KMS-11 (cell line): ENCODE measurements around the gene NPHP4.

Experiments used
- H2AFZ ChIP-seq: fragments of 200-600 bp; sonication (generic); 2 replicates; pipeline ENCODE4 v1.6.1; 2016; ENCODE audit warnings: antibody characterized with exemption, mixed run types, low read depth
- H3K27ac ChIP-seq: fragments of 200-600 bp; sonication (generic); 2 replicates; pipeline ENCODE4 v1.6.1; 2016; ENCODE audit warnings: mild to moderate bottlenecking, mixed run types
- H3K27me3 ChIP-seq: fragments of 200-600 bp; sonication (generic); 2 replicates; pipeline ENCODE4 v1.6.1; 2017; ENCODE audit warnings: mild to moderate bottlenecking, low read depth, mixed run types, moderate library complexity; ENCODE audit not compliant: insufficient read depth
- H3K36me3 ChIP-seq: fragments of 200-600 bp; sonication (generic); 2 replicates; pipeline ENCODE4 v1.6.1; 2017; ENCODE audit warnings: mild to moderate bottlenecking, mixed run types; ENCODE audit not compliant: insufficient read depth
- H3K4me1 ChIP-seq: fragments of 200-600 bp; sonication (generic); 2 replicates; pipeline ENCODE4 v1.6.1; 2016; ENCODE audit warnings: mild to moderate bottlenecking, low read depth, mixed run types; ENCODE audit not compliant: poor library complexity, severe bottlenecking
- H3K4me2 ChIP-seq: fragments of 200-600 bp; sonication (generic); 2 replicates; pipeline ENCODE4 v1.7.0; 2016; ENCODE audit warnings: mild to moderate bottlenecking, mixed run types
- H3K4me3 ChIP-seq: fragments of 200-600 bp; sonication (generic); IDR thresholded peaks from 2 replicates; pipeline ENCODE4 v1.6.1; 2017; ENCODE audit warnings: low read depth, low read length, mixed read lengths; ENCODE audit not compliant: insufficient read depth
- H3K79me2 ChIP-seq: fragments of 200-600 bp; sonication (generic); 2 replicates; pipeline ENCODE4 v1.6.1; 2016; ENCODE audit warnings: low read depth, mixed run types; ENCODE audit not compliant: insufficient read depth
- H3K9ac ChIP-seq: fragments of 200-600 bp; sonication (generic); 2 replicates; pipeline ENCODE4 v1.6.1; 2016; ENCODE audit warnings: mild to moderate bottlenecking, mixed run types
- H4K20me1 ChIP-seq: fragments of 200-600 bp; sonication (generic); 2 replicates; pipeline ENCODE4 v1.6.1; 2016; ENCODE audit warnings: mild to moderate bottlenecking, mixed run types; ENCODE audit not compliant: insufficient read depth
- TF ChIP-seq, protein P1 (sequence below): fragments of 200-600 bp; sonication (generic); conservative IDR thresholded peaks from 2 replicates; pipeline ENCODE4 v1.6.1; 2017; ENCODE audit warnings: low read depth, mild to moderate bottlenecking, antibody characterized with exemption, low read length, moderate library complexity, mixed read lengths

Gene NPHP4

DNA sequence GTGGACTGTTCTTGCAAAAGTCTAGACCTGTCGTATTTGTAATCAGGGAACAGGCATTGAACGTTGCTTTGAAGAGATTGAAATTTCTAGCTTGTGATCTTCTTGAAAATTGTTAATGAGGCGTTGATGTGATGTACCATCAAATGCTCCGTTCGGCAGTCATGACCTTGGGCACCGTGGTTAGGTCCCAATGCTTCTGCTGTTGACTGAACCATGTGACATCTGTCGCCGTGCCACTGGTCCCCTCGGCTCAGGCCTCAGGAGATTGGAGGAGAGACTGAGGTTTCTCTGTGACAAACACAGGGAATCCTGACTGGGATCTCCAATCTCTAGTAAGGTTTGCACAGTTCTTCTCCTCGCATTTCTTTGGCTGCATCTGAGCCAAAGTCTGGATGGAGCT, 35.4 kb upstream of the NPHP4 start:
- H4K20me1 ChIP-seq = peaks cover 8% of the 10 kb centered on the region; the same call in 1 of the 2 replicates
- peak overlapping the region; percentile 95 for H3K4me2 ChIP-seq
- TF ChIP-seq, protein P1, sequence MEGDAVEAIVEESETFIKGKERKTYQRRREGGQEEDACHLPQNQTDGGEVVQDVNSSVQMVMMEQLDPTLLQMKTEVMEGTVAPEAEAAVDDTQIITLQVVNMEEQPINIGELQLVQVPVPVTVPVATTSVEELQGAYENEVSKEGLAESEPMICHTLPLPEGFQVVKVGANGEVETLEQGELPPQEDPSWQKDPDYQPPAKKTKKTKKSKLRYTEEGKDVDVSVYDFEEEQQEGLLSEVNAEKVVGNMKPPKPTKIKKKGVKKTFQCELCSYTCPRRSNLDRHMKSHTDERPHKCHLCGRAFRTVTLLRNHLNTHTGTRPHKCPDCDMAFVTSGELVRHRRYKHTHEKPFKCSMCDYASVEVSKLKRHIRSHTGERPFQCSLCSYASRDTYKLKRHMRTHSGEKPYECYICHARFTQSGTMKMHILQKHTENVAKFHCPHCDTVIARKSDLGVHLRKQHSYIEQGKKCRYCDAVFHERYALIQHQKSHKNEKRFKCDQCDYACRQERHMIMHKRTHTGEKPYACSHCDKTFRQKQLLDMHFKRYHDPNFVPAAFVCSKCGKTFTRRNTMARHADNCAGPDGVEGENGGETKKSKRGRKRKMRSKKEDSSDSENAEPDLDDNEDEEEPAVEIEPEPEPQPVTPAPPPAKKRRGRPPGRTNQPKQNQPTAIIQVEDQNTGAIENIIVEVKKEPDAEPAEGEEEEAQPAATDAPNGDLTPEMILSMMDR = no peak
- no peak overlapping the region for H2AFZ ChIP-seq
- H3K27me3 ChIP-seq = no peaks in the 10 kb centered on the region
- no peak overlapping the region for H3K9ac ChIP-seq
- peaks cover 51% of the 10 kb centered on the region for H3K4me1 ChIP-seq
- no peak overlapping the region for H3K27ac ChIP-seq
- peaks cover 65% of the 10 kb centered on the region for H3K79me2 ChIP-seq
- H3K4me3 ChIP-seq = no peak overlapping the region
- no peaks in the 10 kb centered on the region; the same call in 1 of the 2 replicates for H3K36me3 ChIP-seq

DNA sequence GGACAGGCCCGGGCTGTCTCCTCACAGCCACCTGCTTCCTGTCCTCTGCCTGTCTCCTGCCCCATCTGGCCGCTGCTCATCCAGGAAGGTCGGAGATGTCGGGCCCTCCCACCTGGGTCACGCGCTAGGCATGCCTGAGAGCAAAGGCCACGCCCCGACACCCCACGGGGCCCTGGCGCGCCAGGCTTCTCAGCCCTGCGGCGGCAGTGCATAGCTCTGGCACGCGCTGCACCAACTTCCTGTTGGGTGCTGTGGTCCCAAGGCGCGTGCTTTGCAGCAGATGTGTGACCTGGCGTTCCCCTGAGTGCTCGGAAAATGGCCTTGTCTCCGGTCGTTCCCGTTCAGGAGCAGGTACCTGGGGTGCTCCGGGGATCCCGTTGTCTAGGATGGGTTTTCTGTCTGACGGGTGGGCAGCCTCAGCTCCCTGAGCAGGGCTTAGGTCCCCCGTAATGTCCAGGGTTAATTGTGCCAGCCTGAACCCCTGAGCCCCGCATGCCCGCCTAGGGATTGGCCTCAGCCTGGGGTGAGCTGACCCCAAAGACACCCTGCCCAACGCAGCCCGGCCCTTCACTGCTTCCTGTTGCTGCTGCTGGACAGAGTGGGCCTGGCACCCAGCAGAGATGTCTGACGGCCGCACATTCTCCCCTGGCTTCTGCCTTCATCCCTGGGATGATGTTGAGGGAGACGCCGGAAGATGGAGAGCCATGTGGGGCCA, 34.0 kb upstream of the NPHP4 start:
- Histone ChIP-seq H4K20me1 (peaks cover under 1% of the 10 kb centered on the region; the same call in 1 of the 2 replicates), H3K4me1 (peaks cover 51% of the 10 kb centered on the region), H3K27me3 (no peaks in the 10 kb centered on the region), H3K4me2 (peak overlapping the region; percentile 95), H3K27ac (peak overlapping the region; percentile 61), H2AFZ (peak overlapping the region; percentile 13), H3K9ac (peak overlapping the region; percentile 68), H3K4me3 (peak overlapping the region; percentile 9), H3K36me3 (no peaks in the 10 kb centered on the region; the same call in 1 of the 2 replicates), H3K79me2 (peaks cover 51% of the 10 kb centered on the region)
- TF ChIP-seq, protein P1 = no peak

DNA sequence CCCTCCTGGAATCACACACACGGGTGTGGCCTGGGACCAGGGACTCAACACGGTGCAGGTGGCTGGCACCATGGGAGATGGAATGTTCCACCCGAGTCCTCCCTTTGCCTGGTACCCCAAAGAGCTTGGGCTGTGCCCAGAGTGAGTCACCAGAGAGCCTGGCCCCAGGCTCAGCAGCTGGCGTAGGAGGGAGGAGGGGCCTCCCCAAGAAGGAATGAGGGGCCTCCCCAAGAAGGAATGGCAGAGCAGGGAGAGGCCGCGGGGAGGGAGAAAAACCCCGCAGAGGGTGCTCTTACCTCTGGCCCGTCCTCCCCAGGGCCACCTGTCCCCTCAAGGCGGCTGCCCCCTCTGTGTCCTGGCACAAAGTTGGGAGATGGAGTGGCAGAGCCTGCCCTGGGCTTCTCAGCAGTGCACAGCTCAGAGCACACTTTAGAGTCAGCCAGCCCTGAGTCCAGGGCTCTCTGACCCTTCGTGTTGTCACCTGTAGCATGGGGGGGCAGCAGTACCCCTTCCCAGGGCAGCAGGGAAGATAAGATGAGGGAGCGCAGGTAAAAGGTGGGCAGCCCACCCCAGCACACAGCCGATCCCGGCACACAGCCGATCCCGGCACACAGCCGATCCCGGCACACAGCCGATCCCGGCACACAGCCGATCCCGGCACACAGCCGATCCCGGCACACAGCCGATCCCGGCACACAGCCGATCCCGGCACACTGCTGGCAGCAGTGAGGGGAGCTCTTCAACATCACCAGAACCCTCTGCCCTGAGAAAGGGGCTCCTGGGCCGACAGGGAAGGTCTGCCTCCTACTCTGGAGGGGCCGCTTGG, 33.3 kb upstream of the NPHP4 start:
- Histone ChIP-seq H3K4me3 (peak overlapping the region; percentile 66), H3K27me3 (no peaks in the 10 kb centered on the region), H4K20me1 (no peaks in the 10 kb centered on the region), H3K4me2 (peak overlapping the region; percentile 95), H3K9ac (peak overlapping the region; percentile 68; the same call in 1 of the 2 replicates), H3K4me1 (peaks cover 50% of the 10 kb centered on the region), H3K27ac (peak overlapping the region; percentile 61), H3K36me3 (no peaks in the 10 kb centered on the region; the same call in 1 of the 2 replicates), H3K79me2 (peaks cover 44% of the 10 kb centered on the region), H2AFZ (no peak overlapping the region)
- TF ChIP-seq, protein P1 = no peak

DNA sequence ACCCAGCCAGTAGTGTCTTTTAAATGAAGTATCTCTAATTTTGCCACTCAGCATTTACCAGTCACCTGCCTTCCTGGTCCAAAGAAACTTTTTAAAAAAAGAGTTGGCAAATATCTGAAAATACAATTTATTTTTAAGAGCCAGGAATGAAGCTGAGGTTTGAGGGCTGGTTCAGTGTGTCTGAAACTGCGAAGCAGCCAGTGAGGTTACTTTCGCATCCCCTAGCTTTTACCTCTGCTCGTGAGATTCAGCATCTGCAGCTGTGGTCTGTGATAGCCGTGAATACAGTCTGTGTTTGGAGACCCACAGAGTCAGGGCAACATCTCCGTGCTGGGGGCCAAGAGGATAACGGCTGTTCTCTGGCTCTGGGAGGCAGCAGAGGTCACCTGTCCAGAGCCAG, 32.2 kb upstream of the NPHP4 start:
- no peak overlapping the region for H2AFZ ChIP-seq
- no peaks in the 10 kb centered on the region for H4K20me1 ChIP-seq
- no peak overlapping the region for H3K4me3 ChIP-seq
- H3K27ac ChIP-seq = peak overlapping the region; percentile 61
- peak overlapping the region; percentile 95 for H3K4me2 ChIP-seq
- no peaks in the 10 kb centered on the region; the same call in 1 of the 2 replicates for H3K36me3 ChIP-seq
- TF ChIP-seq, protein P1 = no peak
- H3K79me2 ChIP-seq = peaks cover 33% of the 10 kb centered on the region
- H3K4me1 ChIP-seq = peaks cover 39% of the 10 kb centered on the region
- peak overlapping the region; percentile 68; the same call in 1 of the 2 replicates for H3K9ac ChIP-seq
- no peaks in the 10 kb centered on the region for H3K27me3 ChIP-seq
